ENCODE data around the gene FAM72D.
"Not testable (repeated sequence)": the region's sequence is repeated elsewhere in the genome, so short reads cannot be mapped to it uniquely, and the experiment has no call there.

DNA sequence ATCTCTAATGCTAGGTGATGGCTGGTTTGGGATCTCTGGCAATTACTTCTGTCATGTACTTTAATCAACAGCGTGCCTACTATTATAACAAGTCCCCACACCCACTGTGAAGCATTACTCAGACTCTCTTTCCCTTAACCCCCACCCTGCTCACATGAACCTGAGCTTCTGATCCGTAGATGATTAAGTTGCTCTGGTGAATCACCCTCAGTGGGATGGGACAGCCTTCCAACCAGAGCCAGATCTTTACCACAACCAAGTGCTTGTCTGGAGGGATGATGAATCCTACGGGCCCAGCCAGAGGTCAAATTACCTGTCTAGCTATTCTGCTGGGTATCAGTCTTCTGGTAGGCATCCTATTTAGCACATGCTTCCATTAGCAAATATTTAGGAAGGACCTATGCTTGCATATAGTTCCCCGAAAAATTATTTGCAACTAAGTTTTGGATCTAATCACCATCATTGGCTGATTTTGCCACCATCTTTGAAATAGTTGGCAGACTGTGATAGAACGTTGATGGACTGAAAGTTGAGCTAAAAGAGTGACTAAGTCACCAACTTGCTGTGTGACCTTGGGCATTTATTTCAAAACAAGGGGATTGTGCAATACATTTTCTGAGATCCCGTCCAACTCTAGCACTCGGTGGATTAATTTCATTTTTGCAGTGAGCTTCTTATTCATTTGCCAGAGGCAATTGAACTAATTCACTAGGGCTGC lies 26.7 kb downstream of the FAM72D start:
- TF ChIP-seq, protein P1, sequence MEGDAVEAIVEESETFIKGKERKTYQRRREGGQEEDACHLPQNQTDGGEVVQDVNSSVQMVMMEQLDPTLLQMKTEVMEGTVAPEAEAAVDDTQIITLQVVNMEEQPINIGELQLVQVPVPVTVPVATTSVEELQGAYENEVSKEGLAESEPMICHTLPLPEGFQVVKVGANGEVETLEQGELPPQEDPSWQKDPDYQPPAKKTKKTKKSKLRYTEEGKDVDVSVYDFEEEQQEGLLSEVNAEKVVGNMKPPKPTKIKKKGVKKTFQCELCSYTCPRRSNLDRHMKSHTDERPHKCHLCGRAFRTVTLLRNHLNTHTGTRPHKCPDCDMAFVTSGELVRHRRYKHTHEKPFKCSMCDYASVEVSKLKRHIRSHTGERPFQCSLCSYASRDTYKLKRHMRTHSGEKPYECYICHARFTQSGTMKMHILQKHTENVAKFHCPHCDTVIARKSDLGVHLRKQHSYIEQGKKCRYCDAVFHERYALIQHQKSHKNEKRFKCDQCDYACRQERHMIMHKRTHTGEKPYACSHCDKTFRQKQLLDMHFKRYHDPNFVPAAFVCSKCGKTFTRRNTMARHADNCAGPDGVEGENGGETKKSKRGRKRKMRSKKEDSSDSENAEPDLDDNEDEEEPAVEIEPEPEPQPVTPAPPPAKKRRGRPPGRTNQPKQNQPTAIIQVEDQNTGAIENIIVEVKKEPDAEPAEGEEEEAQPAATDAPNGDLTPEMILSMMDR (IDR thresholded peaks at IDR 0.05) = not testable (repeated sequence)
- not testable (repeated sequence) for TF ChIP-seq ZFX (IDR thresholded peaks at IDR 0.05; ENCODE audit: borderline replicate concordance)

All from 22Rv1 (cell line).